HG03439 (cell line): ENCODE data around the gene C12orf60.
"Not testable (repeated sequence)": the region's sequence is repeated elsewhere in the genome, so short reads cannot be mapped to it uniquely, and the experiment has no call there.

Experiments used
- ATAC-seq: cut with Tn5 transposase; IDR thresholded peaks from one replicate; pipeline ENCODE4 v1.9.1; 2021; ENCODE audit warnings: mild to moderate bottlenecking, moderate library complexity; ENCODE audit not compliant: unreplicated experiment

The C12orf60 gene, protein sequence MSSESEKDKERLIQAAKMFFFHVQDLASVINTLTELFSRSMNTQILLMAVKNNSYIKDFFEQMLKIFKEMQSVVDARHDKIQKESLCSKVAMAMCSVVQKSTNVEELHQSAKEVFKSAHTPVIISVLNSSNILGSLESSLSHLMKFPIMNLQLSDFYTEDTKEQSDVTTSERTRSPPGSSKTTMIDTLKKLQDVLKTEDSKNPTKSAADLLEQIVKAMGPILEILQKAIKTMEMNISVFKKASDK

GRCh38 chr12:14803011-14803829 is at the start of gene C12orf60, which contains the start of gene WBP11:
Gene C12orf60, plus strand, starts transcription at chr12:14803670. Its CDS starts 19,266 bp downstream, at chr12:14822936.
Gene WBP11, minus strand, starts transcription at chr12:14803478. Its CDS starts 2,095 bp downstream, at chr12:14801383.
- peak; percentile 100 for ATAC-seq

- ATAC-seq, result no peak
These were observed 46.9 kb upstream of the C12orf60 start for GRCh38 chr12:14756334-14757143.

- ATAC-seq, result not testable (repeated sequence)
These were observed 43.7 kb upstream of the C12orf60 start for GRCh38 chr12:14759711-14760280.

- no peak for ATAC-seq
These were observed 38.1 kb upstream of the C12orf60 start for GRCh38 chr12:14765398-14765797.

GRCh38 chr12:14766020-14766419 is 37.5 kb upstream of the C12orf60 start:
- ATAC-seq, result not testable (repeated sequence)

DNA sequence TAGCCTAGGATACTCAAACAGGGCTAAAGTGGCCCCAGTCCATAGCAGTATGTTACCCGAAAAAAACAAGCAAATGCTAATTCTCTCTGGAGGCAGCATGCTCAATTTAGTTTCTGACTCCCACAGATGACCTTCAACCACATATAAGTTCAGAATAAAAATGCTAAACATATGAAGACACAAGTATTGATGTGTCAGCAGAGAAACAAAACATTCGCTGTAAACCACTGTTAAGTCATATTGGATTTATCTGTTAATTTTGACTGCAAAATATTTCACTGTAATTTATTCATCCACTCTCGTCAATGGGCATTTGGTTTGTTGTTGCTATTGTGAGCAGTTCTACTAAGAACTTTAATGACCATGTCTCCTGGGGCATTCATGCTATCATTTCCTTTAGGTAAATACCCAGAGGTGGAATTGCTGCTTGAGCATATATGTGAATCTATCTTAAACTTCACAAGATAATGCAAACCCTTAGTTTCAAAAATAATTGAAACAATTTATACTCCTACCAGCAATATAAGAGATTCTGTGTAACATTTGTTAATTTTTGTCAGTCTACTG is 36.7 kb upstream of the C12orf60 start:
- no peak for ATAC-seq

- no peak for ATAC-seq
These were observed 35.9 kb upstream of the C12orf60 start for GRCh38 chr12:14767617-14768016.

GRCh38 chr12:14768823-14769405 is 34.6 kb upstream of the C12orf60 start:
- no peak for ATAC-seq

DNA sequence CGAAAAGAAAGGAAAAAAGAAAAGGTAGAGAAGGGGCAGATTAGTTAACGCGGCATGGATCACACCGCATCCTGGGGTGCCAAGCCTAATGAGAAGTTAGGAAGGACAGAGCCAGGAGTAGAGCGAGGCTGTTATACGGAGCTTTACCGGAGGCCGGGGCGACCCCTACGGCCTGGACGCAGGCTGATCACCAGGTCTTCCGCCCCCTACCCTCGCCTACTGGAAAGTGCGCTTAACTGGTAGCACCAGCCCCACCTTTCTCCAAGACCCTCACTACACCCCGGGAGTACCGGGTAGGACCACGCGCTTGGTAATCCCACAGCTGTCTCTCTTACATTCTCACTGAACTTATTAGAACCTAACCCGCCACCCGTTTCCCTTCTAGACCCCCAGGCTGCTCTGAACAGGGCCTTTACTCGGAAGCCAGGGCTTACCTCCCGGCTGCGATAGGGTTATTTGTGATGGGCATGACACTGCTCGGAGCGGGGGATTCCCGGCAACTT is 34.0 kb upstream of the C12orf60 start:
- peak; percentile 5 for ATAC-seq

DNA sequence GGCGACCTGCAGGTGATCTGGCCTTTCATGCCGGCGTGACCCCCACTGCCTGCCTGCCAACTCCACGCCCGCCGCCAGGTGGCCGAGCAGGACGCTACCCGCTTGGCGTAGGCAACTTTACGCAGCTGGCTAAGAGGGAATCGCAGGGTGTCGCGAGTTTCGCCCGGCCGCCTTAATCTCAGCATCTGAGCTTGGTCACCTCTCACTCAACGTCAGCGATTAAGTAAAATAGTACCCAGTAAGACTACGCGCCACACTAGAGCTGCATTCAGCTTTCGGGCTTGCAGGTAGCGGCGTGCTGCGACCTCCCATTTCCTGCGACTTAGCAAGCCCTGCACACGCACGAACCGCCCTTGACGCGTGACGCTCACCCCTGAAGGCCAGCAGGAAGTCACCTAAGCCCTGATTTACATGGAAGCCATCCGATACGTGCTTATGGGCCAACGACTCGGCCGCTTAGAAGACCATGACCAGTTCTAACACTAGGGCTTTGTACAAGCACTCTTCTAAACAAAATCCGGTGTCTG is 33.4 kb upstream of the C12orf60 start:
- ATAC-seq, result peak; percentile 37

DNA sequence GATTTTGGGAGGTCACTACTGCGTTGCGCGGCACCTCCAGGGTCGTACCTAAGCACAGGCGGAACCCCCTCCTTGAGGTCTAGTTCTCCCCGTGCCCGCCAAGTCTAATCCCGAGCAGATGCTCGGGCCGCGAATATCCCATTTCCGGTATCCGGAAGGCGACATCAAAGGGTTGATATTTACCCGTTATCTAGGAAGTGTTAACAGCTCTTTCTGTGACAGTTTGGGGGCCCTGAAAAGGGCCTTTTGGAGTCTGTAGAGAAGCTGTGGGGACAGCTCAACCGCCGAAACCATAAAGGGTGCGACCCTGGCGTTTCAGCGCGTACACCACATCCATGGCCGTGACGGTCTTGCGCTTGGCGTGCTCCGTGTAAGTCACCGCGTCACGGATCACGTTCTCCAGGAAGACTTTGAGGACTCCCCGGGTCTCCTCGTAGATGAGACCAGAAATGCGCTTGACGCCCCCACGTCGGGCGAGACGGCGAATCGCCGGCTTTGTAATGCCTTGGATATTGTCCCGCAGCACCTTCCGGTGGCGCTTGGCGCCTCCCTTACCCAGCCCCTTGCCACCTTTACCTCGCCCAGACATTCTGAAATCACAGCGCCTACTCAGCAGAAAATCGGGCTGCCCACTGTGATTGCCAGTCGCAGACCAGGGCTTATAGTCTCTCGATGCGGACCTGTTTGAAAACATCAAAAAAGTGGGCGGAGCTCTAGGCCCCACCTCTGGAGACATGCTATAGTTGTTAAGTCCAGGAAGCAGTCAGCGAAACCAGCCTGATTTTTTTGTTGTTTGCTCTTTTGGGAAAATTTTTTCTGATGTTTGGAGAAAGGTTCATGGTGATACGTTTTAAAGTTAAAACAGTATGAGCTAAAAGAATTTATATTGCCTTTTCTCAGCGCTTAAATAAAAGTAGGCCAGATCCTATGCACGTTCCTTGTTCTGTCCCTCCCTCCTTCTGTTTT is 32.7 kb upstream of the C12orf60 start:
- ATAC-seq, result peak; percentile 30

- ATAC-seq, result no peak
These were observed 31.8 kb upstream of the C12orf60 start for GRCh38 chr12:14771651-14772137.

- no peak for ATAC-seq
These were observed 30.5 kb upstream of the C12orf60 start for GRCh38 chr12:14772946-14773345.

- peak; percentile 20 for ATAC-seq
These were observed 29.8 kb upstream of the C12orf60 start for GRCh38 chr12:14773685-14774073.

DNA sequence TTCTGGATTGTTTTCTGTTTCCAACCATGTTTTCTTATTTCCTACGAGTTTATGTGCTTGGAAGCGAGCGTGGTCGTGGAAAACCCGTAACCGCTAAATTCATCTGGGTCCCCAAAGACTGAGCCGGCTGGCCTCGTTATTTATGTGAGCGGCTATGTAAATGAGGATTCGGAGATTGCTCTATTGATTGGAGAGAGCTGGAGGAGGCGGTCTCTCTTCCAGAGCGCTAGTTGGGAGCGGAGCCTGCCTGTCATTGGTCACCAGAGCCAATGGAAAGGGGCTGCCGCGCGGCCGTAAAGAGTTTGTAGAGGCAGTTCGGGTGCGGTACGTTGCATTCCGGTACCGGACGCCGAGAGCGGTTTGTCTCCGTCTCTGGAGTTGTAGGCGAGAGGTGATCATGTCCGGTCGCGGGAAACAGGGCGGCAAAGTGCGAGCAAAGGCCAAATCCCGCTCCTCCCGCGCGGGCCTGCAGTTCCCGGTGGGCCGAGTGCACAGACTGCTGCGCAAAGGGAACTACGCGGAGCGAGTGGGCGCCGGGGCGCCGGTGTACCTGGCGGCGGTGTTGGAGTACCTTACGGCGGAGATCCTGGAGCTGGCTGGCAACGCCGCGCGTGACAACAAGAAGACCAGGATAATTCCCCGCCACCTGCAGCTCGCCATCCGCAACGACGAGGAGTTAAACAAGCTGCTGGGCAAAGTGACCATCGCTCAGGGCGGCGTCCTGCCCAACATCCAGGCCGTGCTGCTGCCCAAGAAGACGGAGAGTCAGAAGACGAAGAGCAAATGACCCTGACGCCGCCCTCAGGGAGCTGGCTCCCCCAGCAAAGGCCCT is 29.2 kb upstream of the C12orf60 start:
- ATAC-seq, result peak; percentile 58

GRCh38 chr12:14774906-14775635 is 28.4 kb upstream of the C12orf60 start:
- ATAC-seq, result no peak

DNA sequence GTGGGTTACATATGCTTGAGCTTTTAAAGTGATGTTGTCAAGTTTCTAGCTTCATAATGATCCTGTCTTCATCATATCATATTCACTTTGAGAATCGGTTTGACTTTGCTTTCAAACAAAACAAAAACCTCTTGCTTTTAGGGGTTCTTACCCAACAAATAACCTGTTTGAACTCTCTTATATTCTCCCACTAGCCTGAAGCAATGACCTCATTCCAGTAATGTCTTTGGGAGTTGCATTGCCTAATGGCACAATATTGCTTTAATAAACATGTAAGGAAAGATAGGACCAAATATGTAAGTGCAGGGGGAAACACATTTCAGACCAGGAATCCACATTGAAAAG is 27.9 kb upstream of the C12orf60 start:
- ATAC-seq, result no peak
